Sigmoid colon (tissue), 7 donors: Measurements from ENCODE around the gene DSE. TPM values are rescaled to one million over a fixed set of nuclear protein-coding genes. Genes with fewer than 3 reads are reported as not detected.

Experiments used
- DNase-seq: peaks from one replicate; pipeline ENCODE4 v3.0.0-alpha.2; 2019
- H3K27ac ChIP-seq, 4 donors: fragments of 200-600 bp; sonication (generic); one replicate each; pipeline ENCODE4 v1.5.1; 2016 to 2019; ENCODE audit warnings: mild to moderate bottlenecking in 1 of 4
- H3K27me3 ChIP-seq, 3 donors: fragments of 200-600 bp; sonication (generic); one replicate each; pipeline ENCODE4 v1.5.1; 2019; ENCODE audit warnings: mild to moderate bottlenecking in 1 of 3
- H3K36me3 ChIP-seq, 4 donors: fragments of 200-600 bp; sonication (generic); one replicate each; pipeline ENCODE4 v1.5.1; 2016 to 2019
- H3K4me1 ChIP-seq, 4 donors: fragments of 200-600 bp; sonication (generic); one replicate each; pipeline ENCODE4 v1.5.1; 2017 to 2019
- H3K4me3 ChIP-seq, 4 donors: fragments of 200-600 bp; sonication (generic); one replicate each; pipeline ENCODE4 v1.5.1; 2017 to 2019; ENCODE audit warnings: mild to moderate bottlenecking in 2 of 4, moderate library complexity in 1 of 4
- H3K9me3 ChIP-seq, 4 donors: fragments of 200-600 bp in 3 of 4; sonication (generic) in 3 of 4; one replicate each; pipeline versions ENCODE4 v1.5.1 to v1.6.1; 2013 to 2019
- EP300 ChIP-seq, 4 donors: sonication (generic); formaldehyde crosslinking; IDR thresholded peaks; one replicate each; pipeline ENCODE4 v1.6.1; 2017; ENCODE audit warnings: antibody characterized with exemption in 4 of 4
- POLR2A ChIP-seq, 2 donors: fragments of 450-650 bp; IDR thresholded peaks; one replicate each; pipeline ENCODE4 v1.6.1; 2016; ENCODE audit warnings: antibody characterized with exemption in 2 of 2, mild to moderate bottlenecking in 2 of 2, moderate library complexity in 2 of 2
- POLR2AphosphoS5 ChIP-seq, 4 donors: sonication (generic); formaldehyde crosslinking; IDR thresholded peaks; one replicate each; pipeline ENCODE4 v1.6.1; 2017; ENCODE audit warnings: antibody characterized with exemption in 4 of 4
- WGBS, 2 donors: extraction: QIAGEN DNeasy Blood & Tissue Kit; methylation state at CpG; one replicate each; pipeline ENCODE4 v1.1.7; 2013; 5-methylcytosine and 5-hydroxymethylcytosine counted together
- intact Hi-C: fragments of 100-400 bp; cut with DNase I; formaldehyde crosslinking; loops from one replicate; pipeline ENCODE4 v1.15.1; 2023
- polyA plus RNA-seq, 3 donors: library from polyadenylated mRNA; stranded (reverse); fragments of 200-250 nt; gene quantifications; one replicate each; pipeline ENCODE4 v1.2.3, GENCODE V29; 2013
- total RNA-seq, 4 donors: library from RNA; depleted of rRNA; stranded (reverse); fragments of >200 nt; gene quantifications; one replicate each; pipeline ENCODE4 v1.1.0, GENCODE V29; 2016
- TF ChIP-seq, protein P1 (sequence below), 4 experiments: fragments of 450-650 bp in 3 of 4; fragments of 200-600 bp in 1 of 4; IDR thresholded peaks; one replicate each; pipeline ENCODE4 v1.5.1; 2016 to 2019; ENCODE audit warnings: antibody characterized with exemption in 4 of 4, mild to moderate bottlenecking in 3 of 4, moderate library complexity in 2 of 4
- donor health status: healthy with polysubstance abuse.
- donor health status: Bipolar disorder and iron deficiency.
- donor health status: healthy.

DSE gene
- total and polyA plus RNA-seq, 7 donors: 2.5 to 29.5 (median 17.9) TPM

DNA sequence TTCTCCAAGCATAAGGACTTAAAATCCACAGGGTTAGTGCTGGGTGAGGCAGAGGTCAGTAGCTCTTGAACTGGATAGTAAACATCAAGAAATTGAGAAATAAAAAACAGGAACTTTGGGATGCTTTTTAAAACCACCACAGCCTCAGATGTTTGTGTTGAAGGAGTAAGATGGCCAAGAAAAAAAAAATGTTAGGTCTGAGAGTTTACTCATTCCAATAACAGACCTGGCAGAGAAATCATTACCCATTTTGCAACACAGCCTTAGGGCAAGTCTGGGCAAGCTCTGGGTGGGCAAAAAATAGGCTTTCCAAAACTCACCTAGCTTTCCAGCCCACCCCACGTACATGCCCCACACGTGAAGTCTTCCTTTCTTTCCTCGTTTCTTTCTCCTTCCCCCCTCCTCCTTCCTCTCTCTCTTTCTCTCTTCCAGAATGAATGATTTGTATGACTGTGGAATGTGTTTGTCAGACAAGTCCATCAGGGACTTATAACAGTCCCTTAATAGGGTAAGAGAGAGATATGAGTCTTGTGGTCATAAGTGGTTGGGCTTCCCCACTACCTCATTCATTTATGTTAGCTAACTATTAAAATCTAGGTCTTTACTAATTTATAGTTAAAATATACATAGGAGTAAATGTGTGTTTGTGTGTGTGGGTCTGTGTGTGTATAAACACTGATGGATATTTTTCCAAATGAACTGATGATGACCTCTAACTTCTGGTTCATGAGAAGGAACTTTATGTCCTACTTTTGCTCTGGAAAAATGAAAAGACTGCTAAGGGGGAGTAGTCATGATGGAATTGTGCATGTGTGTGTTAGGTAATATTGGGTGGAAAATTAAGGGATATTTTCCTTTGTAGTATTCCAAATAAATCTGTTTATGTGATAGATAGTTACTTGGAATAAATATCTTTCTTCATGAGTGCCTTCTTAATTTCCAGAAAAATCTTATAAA is 18.0 kb upstream of the DSE start:
- Histone ChIP-seq H3K27me3 (no peaks in the 10 kb centered on the region), H3K27ac (peak overlapping the region in 3 of 4 donors; percentile 3 to 45 (median 17)), H3K9me3 (no peaks in the 10 kb centered on the region), H3K4me3 (no peak overlapping the region), H3K36me3 (no peaks in the 10 kb centered on the region), H3K4me1 (peaks cover 0 to 12% (median 8%) of the 10 kb centered on the region in 4 donors)
- intact Hi-C loops: no loop called here
- TF ChIP-seq POLR2AphosphoS5 (IDR thresholded peaks at IDR 0.05) (peak in 1 of 4 donors; percentile 6), EP300 (IDR thresholded peaks at IDR 0.05) (no peak), POLR2A (IDR thresholded peaks at IDR 0.05) (no peak)
- TF ChIP-seq, protein P1, sequence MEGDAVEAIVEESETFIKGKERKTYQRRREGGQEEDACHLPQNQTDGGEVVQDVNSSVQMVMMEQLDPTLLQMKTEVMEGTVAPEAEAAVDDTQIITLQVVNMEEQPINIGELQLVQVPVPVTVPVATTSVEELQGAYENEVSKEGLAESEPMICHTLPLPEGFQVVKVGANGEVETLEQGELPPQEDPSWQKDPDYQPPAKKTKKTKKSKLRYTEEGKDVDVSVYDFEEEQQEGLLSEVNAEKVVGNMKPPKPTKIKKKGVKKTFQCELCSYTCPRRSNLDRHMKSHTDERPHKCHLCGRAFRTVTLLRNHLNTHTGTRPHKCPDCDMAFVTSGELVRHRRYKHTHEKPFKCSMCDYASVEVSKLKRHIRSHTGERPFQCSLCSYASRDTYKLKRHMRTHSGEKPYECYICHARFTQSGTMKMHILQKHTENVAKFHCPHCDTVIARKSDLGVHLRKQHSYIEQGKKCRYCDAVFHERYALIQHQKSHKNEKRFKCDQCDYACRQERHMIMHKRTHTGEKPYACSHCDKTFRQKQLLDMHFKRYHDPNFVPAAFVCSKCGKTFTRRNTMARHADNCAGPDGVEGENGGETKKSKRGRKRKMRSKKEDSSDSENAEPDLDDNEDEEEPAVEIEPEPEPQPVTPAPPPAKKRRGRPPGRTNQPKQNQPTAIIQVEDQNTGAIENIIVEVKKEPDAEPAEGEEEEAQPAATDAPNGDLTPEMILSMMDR (IDR thresholded peaks at IDR 0.05): no peak
- 76 to 79% methylated on average over 3 of the region's 3 CpGs for WGBS, 2 donors
- no peak for DNase-seq

GRCh38 chr6:116354236-116354635 is 16.5 kb upstream of the DSE start:
- TF ChIP-seq POLR2A (IDR thresholded peaks at IDR 0.05) (no peak), EP300 (IDR thresholded peaks at IDR 0.05) (no peak), POLR2AphosphoS5 (IDR thresholded peaks at IDR 0.05) (no peak)
- TF ChIP-seq, protein P1 (IDR thresholded peaks at IDR 0.05): no peak
- H3K9me3 ChIP-seq: no peaks in the 10 kb centered on the region
- intact Hi-C loops: no loop called here
- H3K4me1 ChIP-seq: peaks cover 0 to 12% (median 8%) of the 10 kb centered on the region in 4 donors
- H3K27ac ChIP-seq: no peak overlapping the region
- 88 to 89% methylated on average over 1 of the region's 1 CpG for WGBS, 2 donors
- H3K36me3 ChIP-seq: no peaks in the 10 kb centered on the region
- no peaks in the 10 kb centered on the region for H3K27me3 ChIP-seq
- no peak for DNase-seq
- no peak overlapping the region for H3K4me3 ChIP-seq

GRCh38 chr6:116355796-116356195 is 15.0 kb upstream of the DSE start:
- Histone ChIP-seq H3K9me3 (no peaks in the 10 kb centered on the region), H3K36me3 (no peaks in the 10 kb centered on the region), H3K4me3 (no peak overlapping the region), H3K27ac (no peak overlapping the region), H3K4me1 (peaks cover 0 to 12% (median 8%) of the 10 kb centered on the region in 4 donors), H3K27me3 (no peaks in the 10 kb centered on the region)
- WGBS, 2 donors: 93 to 94% methylated on average over 3 of the region's 3 CpGs
- intact Hi-C loops: no loop called here
- TF ChIP-seq POLR2A (IDR thresholded peaks at IDR 0.05) (no peak), EP300 (IDR thresholded peaks at IDR 0.05) (no peak), POLR2AphosphoS5 (IDR thresholded peaks at IDR 0.05) (no peak)
- TF ChIP-seq, protein P1 (IDR thresholded peaks at IDR 0.05): no peak
- DNase-seq: no peak

DNA sequence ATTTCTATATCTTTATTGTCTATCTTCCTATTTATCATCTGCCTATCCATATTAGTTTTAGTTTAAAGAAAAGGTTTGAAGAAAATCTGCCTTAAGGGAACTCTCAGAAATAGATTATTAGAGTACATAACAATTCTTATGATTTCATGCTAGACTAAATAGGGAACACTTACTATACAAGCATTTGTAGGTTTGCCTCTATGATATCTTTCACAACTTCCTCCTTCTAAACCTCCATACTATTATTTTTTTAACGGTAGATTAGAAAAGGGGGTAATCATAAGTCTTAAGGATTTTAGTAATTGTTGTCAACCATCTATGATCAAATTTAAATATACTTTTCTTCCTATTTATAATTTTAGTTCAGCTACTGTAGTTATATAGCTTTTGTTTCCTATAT is 11.6 kb upstream of the DSE start:
- intact Hi-C loops: no loop called here
- Histone ChIP-seq H3K27ac (no peak overlapping the region), H3K4me3 (no peak overlapping the region), H3K27me3 (no peaks in the 10 kb centered on the region), H3K4me1 (no peaks in the 10 kb centered on the region), H3K36me3 (no peaks in the 10 kb centered on the region), H3K9me3 (no peaks in the 10 kb centered on the region)
- no peak for DNase-seq
- 92 to 93% methylated on average over 1 of the region's 1 CpG for WGBS, 2 donors
- TF ChIP-seq EP300 (IDR thresholded peaks at IDR 0.05): no peak
- TF ChIP-seq POLR2AphosphoS5 (IDR thresholded peaks at IDR 0.05): no peak
- no peak for TF ChIP-seq POLR2A (IDR thresholded peaks at IDR 0.05)
- TF ChIP-seq, protein P1 (IDR thresholded peaks at IDR 0.05): no peak
